Stimulated activated CD8-positive, alpha-beta memory T cell treated with anti-CD3 and anti-CD28 coated beads, Interleukin-15, amount 100 ng/mL, for 1 hour (primary cell): Measurements from ENCODE around the gene CCDC89.
"Not testable (repeated sequence)": the region's sequence is repeated elsewhere in the genome, so short reads cannot be mapped to it uniquely, and the experiment has no call there.

Experiments
- DNase-seq: peaks from one replicate; pipeline ENCODE4 v3.0.0-alpha.2; 2020; ENCODE audit warnings: low read depth

The CCDC89 gene

DNA sequence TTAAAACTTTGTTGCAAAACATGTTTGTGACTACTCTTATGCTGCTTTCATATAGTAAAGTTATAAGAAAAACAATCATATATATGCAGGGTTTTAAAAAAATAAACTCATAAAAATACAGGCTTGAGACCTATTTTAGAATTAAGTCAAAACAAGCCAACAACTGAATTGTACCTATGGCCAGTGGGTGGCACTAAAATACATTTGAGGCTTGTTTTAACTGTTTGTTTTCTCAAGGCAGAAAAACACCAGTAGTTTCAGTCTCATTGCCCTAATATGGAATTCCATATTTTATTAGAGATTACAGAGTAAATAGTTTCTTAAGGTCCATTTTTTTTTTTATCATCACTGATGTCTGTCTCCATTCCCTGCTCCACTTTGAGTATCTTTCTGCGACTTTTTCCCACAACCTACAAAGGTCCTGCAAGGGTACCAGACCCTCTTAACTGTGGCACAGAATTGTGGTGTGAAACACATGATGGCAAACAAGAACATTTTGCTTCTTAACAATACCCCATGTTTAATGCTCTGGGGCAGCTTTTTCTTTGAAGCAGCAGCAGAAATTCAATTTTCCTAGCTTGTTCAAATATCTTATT, 8.5 kb upstream of the CCDC89 start:
- no peak for DNase-seq

DNA sequence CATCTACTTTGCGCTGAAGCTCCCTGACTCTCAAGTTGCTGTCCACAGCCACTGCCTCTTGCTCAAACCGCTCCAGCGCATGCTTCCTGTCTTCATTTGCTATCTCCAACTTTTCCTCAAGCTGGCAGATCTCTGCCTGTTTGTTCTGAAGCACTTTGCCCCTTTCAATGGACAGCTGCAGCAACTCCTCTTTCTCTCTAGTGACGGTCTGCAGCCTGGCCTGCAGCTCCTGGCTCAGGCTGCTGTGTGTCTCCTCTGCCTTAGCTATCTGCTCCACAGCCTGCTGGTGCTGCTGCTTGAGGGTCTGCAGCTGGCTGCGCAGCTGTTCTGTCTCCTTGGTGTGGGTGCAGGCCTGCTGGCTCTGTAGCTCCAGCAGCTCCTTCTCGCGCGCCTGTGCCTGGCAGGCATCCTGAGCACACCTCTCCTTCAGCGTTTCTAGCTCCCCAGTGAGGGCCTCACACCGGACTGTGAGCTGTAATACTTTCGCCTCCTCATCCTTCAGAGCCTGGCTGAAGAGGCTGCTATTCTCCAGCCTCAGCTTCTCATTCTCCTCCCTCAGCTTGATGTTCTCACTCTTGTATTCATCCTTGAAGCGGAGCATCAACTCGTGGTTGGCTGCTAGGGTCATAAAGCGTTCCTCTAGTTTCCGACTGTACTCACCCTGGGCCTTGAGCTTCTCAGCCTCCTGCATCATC, 723 bp downstream of the CCDC89 start:
- DNase-seq, result no peak

DNA sequence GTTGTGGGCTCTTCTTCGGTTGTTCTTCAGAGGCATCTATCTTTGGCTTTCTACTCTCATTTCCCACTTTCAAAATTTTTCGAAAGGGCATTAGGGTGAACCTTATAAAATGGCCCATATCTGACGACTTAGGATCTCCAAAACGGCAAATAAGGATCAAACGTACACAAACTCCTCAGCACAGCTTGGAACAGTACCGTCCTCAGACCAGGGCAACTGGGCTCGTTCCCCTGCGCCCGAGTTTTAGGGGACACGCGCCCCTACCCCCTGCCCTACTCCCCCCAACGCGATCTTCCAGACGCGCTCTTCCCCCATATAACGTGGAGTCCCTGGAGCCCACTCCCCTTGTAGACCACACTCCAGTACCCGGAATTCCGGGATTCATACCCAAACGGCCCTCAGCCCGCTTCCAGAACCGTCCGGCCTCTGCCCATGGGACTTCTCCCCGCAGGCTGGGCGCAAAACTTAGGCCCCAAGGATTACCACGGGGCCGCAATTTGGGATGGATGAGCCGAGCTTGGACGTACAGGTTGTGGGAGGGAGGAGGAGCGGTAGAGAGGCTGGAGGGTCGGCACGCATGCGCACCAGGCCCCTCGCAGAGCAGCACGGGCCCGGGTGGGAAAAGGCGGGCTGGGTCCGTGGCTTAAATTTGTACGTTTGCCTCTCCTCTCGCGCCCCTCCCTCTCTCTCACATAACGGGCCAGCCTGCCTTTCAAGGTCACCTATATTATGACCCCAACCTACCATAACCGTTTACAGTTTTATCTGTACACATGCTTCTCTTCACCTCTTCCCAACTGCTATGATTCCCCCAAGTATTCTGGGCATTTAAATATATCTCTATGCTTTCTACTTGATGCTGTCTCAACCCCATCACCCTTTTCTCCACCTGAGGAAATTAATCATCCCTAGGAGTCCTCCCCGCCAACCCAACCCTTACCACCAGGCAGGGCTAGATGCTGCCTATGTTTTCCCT, 3.4 kb downstream of the CCDC89 start:
- DNase-seq, result peak; percentile 9

- no peak for DNase-seq
Observed at GRCh38 chr11:85680897-85681296, 5.1 kb downstream of the CCDC89 start.

DNA sequence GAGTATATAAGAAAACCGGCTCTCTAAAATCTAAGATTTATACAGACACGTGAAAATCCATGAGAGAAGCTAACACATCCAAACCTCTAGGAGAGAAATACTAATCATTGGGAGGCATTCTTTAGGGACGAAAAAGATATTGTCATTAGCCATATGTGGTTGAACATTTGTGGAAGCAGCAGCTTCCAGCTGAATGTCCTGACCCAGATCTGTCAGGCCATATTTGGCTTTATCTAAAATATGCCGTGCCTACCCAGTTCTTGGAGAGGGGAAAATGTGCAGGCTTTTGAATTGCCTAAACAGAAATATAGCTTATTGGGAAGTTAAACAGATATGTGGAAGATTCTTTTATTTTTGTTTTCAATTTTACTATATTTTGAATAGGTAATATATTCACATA, 6.4 kb downstream of the CCDC89 start:
- no peak for DNase-seq

GRCh38 chr11:85673393-85673792, 12.6 kb downstream of the CCDC89 start:
- DNase-seq, result no peak

GRCh38 chr11:85672105-85672902, 13.7 kb downstream of the CCDC89 start:
- DNase-seq, result no peak

- DNase-seq, result not testable (repeated sequence)
Observed at GRCh38 chr11:85670949-85671663, 14.9 kb downstream of the CCDC89 start.

DNA sequence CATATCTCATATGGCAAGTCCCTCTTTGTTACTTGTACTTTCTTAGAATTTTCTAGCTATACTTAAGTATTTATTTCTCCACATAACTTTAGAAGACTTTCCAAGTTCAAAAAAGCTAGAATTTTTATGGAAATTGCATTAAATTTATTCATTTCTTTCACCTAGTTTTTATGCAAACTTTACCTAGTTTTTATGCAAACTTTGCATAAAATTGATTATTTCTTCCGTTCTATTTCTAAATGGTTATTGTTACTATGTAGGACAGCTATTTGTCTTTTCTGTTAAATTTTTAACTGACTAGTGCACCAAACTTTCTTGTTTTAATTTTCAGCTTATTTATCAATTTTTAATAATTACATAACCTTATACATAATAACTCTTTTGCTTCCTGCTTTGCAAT, 17.8 kb downstream of the CCDC89 start:
- DNase-seq, result no peak

DNA sequence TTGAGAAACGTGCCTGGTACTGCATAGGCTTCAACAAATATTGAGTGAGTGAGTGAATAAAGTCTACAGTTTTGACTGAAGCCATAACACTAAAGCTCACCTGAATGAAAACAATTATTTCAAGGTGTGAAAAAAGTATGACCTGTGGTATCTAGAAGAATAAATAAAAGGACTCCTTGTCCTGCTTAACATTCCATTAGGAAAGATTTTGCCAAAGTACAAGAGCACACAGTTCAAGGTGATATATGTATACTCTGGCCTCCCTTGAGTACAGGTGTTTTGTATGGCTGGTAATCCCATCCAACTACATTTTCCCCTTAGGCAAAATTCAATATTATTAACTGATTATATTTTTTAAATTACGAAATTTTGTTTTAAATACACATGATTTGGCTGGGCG, 19.3 kb downstream of the CCDC89 start:
- no peak for DNase-seq

GRCh38 chr11:85665733-85666132, 20.3 kb downstream of the CCDC89 start:
- DNase-seq, result no peak

DNA sequence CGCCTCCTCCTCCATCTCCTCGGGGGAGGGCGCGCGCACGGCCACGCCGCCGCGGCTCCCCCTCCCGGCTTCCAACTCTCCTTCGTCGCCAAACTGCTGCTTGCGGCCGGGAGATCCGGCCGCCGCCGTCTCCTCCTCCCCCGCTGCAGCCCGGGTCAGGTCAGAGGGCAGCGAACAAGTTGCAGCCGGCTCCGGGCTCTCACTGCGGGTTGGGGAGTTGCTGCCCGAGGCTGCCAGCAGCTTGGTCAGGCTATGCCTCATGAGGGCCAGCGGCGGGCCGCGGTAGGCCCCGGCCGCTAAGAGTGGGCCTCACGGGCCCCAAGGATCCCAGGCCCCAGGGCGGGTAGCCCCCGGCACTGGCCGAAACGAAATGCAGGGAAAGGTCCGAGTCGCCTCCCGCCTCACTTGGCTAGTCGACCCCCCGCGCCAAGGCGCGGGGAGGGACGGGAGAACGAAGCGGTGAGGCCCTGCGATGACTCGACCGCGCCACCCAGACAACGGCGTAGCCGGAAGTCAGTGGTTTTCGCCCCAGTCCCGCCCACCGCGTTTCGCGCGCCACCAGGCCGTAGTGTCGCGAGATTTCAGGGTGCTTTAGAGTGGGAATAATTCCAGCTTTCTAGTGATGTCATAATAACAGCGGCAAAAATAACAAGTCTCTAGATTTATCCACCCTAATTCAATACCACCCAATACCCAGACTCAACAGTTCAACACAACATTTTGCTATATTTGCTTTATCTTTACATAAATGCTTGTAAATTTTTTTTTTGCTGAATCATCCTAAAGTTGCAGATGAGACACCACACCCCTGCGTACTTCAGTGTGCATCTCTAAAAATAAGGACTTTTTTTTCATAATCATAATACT, 21.1 kb downstream of the CCDC89 start, which contains the start of gene CREBZF:
CREBZF (minus strand) TSS at position 515 of the 867 bp plus-strand sequence; CDS start at position 261, 254 bp downstream.
- peak; percentile 85 for DNase-seq

- peak; percentile 71 for DNase-seq
Observed at GRCh38 chr11:85663753-85664614, 22.0 kb downstream of the CCDC89 start.

- no peak for DNase-seq
Observed at GRCh38 chr11:85663080-85663752, 22.8 kb downstream of the CCDC89 start.

DNA sequence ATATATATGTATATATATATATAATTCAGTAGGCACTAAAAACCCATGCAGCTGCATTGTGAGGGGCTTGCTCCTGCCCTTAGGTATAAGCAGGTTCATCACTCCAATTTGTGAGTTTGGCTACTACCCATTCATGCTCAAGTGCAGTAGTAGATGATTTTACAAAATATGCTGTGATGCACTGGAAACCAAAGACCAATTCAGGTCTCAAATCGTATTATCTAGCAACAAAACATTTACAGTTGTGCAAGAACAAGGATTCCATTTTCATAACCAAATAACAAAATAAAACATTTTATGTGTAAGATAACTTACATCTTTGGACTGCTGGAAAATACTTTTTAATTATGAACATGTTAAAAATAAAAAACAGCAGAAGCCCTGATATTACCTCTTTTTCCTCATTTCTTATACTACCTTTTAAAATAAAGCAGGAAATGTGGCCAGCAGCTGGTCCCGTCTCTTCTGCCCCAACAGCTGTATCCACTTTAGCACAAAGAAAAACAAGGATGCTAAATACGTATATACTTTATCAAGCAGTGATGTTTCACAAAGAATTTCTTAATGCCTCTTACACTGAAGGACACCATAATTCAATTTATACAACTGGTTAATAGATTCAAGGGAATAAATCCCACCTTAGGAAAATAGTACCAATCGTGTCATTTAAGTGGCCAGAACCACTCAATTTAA, 23.9 kb downstream of the CCDC89 start:
- no peak for DNase-seq

- no peak for DNase-seq
Observed at GRCh38 chr11:85658180-85658579, 27.8 kb downstream of the CCDC89 start.

DNA sequence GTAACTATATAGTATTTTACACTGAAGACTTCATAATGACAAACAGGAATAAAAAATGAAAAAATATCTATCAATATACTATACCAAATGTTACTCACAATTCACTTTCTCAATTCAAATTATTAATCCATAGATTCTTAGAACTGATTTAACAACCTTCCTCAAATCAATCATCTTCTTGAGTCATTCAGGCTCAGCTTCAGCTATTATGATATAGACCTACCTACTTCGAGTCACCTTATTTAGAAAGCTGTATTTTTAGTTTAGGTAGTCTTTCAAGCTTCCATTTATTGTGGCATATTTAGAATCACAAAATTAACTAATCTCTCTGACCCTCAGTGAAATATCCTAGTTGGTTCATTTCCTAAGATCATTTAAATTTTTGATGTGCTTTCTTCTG, 29.2 kb downstream of the CCDC89 start:
- no peak for DNase-seq

- not testable (repeated sequence) for DNase-seq
Observed at GRCh38 chr11:85654343-85654742, 31.7 kb downstream of the CCDC89 start.
